ENCODE results near the gene DDX6.
"Not testable (repeated sequence)": the region's sequence is repeated elsewhere in the genome, so short reads cannot be mapped to it uniquely, and the experiment has no call there.

Gene DDX6

GRCh38 chr11:118740892-118741291 lies 50.1 kb downstream of the DDX6 start:
- no peak for DNase-seq

- no peak for DNase-seq
These were observed 55.8 kb downstream of the DDX6 start for GRCh38 chr11:118735203-118735602.

- no peak for DNase-seq
These were observed 56.9 kb downstream of the DDX6 start for GRCh38 chr11:118734031-118734430.

GRCh38 chr11:118729753-118730152 lies 61.2 kb downstream of the DDX6 start:
- not testable (repeated sequence) for DNase-seq

GRCh38 chr11:118728112-118728511 lies 62.9 kb downstream of the DDX6 start:
- DNase-seq: not testable (repeated sequence)

GRCh38 chr11:118727721-118728066 lies 63.3 kb downstream of the DDX6 start:
- not testable (repeated sequence) for DNase-seq

- DNase-seq: not testable (repeated sequence)
These were observed 63.8 kb downstream of the DDX6 start for GRCh38 chr11:118727001-118727720.

GRCh38 chr11:118721478-118722015 lies 69.4 kb downstream of the DDX6 start:
- DNase-seq: not testable (repeated sequence)

- DNase-seq: not testable (repeated sequence)
These were observed 70.2 kb downstream of the DDX6 start for GRCh38 chr11:118720740-118721139.

- not testable (repeated sequence) for DNase-seq
These were observed 70.9 kb downstream of the DDX6 start for GRCh38 chr11:118720078-118720477.

- not testable (repeated sequence) for DNase-seq
These were observed 72.4 kb downstream of the DDX6 start for GRCh38 chr11:118718562-118718961.

- DNase-seq: not testable (repeated sequence)
These were observed 73.2 kb downstream of the DDX6 start for GRCh38 chr11:118717733-118718132.

GRCh38 chr11:118717221-118717620 lies 73.7 kb downstream of the DDX6 start:
- not testable (repeated sequence) for DNase-seq

- DNase-seq: peak; percentile 17
These were observed 75.1 kb downstream of the DDX6 start for GRCh38 chr11:118715837-118716260.

- DNase-seq: no peak
These were observed 75.6 kb downstream of the DDX6 start for GRCh38 chr11:118715245-118715831.

- no peak for DNase-seq
These were observed 76.1 kb downstream of the DDX6 start for GRCh38 chr11:118714816-118715215.

- DNase-seq: not testable (repeated sequence)
These were observed 76.5 kb downstream of the DDX6 start for GRCh38 chr11:118714416-118714815.

GRCh38 chr11:118708296-118708695 lies 82.7 kb downstream of the DDX6 start:
- DNase-seq: no peak

- DNase-seq: no peak
These were observed 84.5 kb downstream of the DDX6 start for GRCh38 chr11:118706546-118706825.

GRCh38 chr11:118705791-118706545 lies 85.0 kb downstream of the DDX6 start:
- peak; percentile 13 for DNase-seq

GRCh38 chr11:118705111-118705741 lies 85.7 kb downstream of the DDX6 start:
- peak; percentile 87 for DNase-seq

- DNase-seq: peak; percentile 72
These were observed 87.3 kb downstream of the DDX6 start for GRCh38 chr11:118703563-118704106.
